Fibroblast of lung (primary cell): ENCODE data around the gene SERTAD2. TPM values are rescaled to one million over a fixed set of nuclear protein-coding genes. Genes with fewer than 3 reads are reported as not detected.

Experiments used
- DNase-seq, 2 donors: peaks; one replicate each; pipeline versions ENCODE4 v3.0.0 to v3.0.0-alpha.2; 2010; ENCODE audit warnings: low read depth in 2 of 2
- H2AFZ ChIP-seq: 2 replicates; pipeline ENCODE4 v1.5.1; 2012; ENCODE audit warnings: low read length, control low read depth, inconsistent platforms
- H3K27ac ChIP-seq: 2 replicates; pipeline ENCODE4 v1.5.1; 2011; ENCODE audit warnings: low read length, control low read depth; ENCODE audit not compliant: insufficient read depth
- H3K27me3 ChIP-seq: 2 replicates; pipeline ENCODE4 v1.5.1; 2011; ENCODE audit warnings: mild to moderate bottlenecking, low read length; ENCODE audit not compliant: control insufficient read depth, insufficient read depth
- H3K36me3 ChIP-seq: 2 replicates; pipeline ENCODE4 v1.5.1; 2011; ENCODE audit warnings: low read length; ENCODE audit not compliant: control insufficient read depth, insufficient read depth
- H3K4me1 ChIP-seq: 2 replicates; pipeline ENCODE4 v1.5.1; 2011; ENCODE audit warnings: low read length; ENCODE audit not compliant: control insufficient read depth, insufficient read depth; ENCODE audit errors: extremely low read depth
- H3K4me2 ChIP-seq: 2 replicates; pipeline ENCODE4 v1.5.1; 2011; ENCODE audit warnings: low read length, control low read depth; ENCODE audit not compliant: insufficient read depth; ENCODE audit errors: extremely low read depth
- H3K4me3 ChIP-seq, 4 experiments: fragments of 200-600 bp in 1 of 4; sonication (generic) in 1 of 4; replicated peaks in 1 of 4; 2 replicates each; pipeline ENCODE4 v1.5.1; 2011 to 2016; ENCODE audit warnings: low read length in 4 of 4, low read depth in 3 of 4, mild to moderate bottlenecking in 3 of 4, control low read depth in 2 of 4, inconsistent platforms in 1 of 4, mixed read lengths in 1 of 4; ENCODE audit not compliant: insufficient read depth in 1 of 4; ENCODE audit errors: control extremely low read depth in 1 of 4
- H3K79me2 ChIP-seq: 2 replicates; pipeline ENCODE4 v1.5.1; 2012; ENCODE audit warnings: mild to moderate bottlenecking, low read length, inconsistent platforms; ENCODE audit not compliant: control insufficient read depth, insufficient read depth
- H3K9ac ChIP-seq: 2 replicates; pipeline ENCODE4 v1.5.1; 2011; ENCODE audit warnings: mild to moderate bottlenecking, low read length, control low read depth; ENCODE audit not compliant: insufficient read depth
- H3K9me3 ChIP-seq: 2 replicates; pipeline ENCODE4 v1.5.1; 2012; ENCODE audit warnings: low read depth, low read length; ENCODE audit not compliant: control insufficient read depth, insufficient read depth
- H4K20me1 ChIP-seq: 2 replicates; pipeline ENCODE4 v1.5.1; 2011; ENCODE audit warnings: low read length; ENCODE audit not compliant: control insufficient read depth, insufficient read depth; ENCODE audit errors: extremely low read depth
- EZH2 ChIP-seq: IDR thresholded peaks from 2 replicates; pipeline ENCODE4 v1.5.1; 2012; ENCODE audit warnings: low read length, control low read depth, mild to moderate bottlenecking; ENCODE audit errors: missing control alignments
- polyA plus RNA-seq, 2 donors: library from polyadenylated mRNA; depleted of rRNA in 1 of 2; stranded (reverse) in 1 of 2; unstranded in 1 of 2; fragments of >200 nt; gene quantifications; 2 replicates each; pipeline ENCODE4 v1.2.1, GENCODE V29; 2011 to 2012; ENCODE audit warnings: missing spikeins in 1 of 2
- total RNA-seq: library from RNA; depleted of rRNA; stranded (reverse); fragments of >200 nt; gene quantifications from 2 replicates; pipeline ENCODE4 v1.2.1, GENCODE V29; 2014
- TF ChIP-seq, protein P1 (sequence below), 2 donors: IDR thresholded peaks in 1 of 2; conservative IDR thresholded peaks in 1 of 2; 1 replicate in 1 of 2; 2 replicates in 1 of 2; pipeline ENCODE4 v1.5.1; 2011 to 2012; ENCODE audit warnings: low read length in 2 of 2, control low read depth in 1 of 2, inconsistent platforms in 1 of 2, low read depth in 1 of 2, mild to moderate bottlenecking in 1 of 2

SERTAD2 gene
- total and polyA plus RNA-seq, 2 donors (not counting 1 experiment from before 2014, with no cell fraction given): 15.2 to 16.5 TPM

DNA sequence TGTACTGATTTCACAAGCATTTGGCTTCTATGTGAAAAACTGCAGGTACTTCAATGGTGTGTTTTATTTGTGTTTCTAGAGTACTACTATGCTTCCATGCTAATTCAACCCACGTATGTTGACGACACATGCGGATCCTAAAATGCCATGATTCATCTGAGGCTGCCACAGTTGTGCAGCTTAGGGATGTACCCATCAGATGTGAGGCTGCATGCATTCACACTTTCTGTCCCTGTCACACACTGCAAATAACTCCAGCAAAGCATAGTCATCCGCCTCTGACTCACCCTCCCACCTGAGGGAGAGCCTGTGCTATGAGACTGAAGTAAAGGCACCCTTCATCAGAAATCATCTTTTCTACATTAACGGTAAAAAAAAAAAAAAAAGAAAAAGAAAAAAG lies 22.1 kb upstream of the SERTAD2 start:
- Histone ChIP-seq H3K4me3 (no peak overlapping the region), H3K9me3 (no peaks in the 10 kb centered on the region), H3K36me3 (no peaks in the 10 kb centered on the region), H2AFZ (no peak overlapping the region), H3K79me2 (no peaks in the 10 kb centered on the region), H3K27me3 (no peaks in the 10 kb centered on the region), H3K4me1 (no peaks in the 10 kb centered on the region), H3K4me2 (no peak overlapping the region), H3K27ac (no peak overlapping the region), H3K9ac (no peak overlapping the region), H4K20me1 (no peaks in the 10 kb centered on the region)
- TF ChIP-seq EZH2: no peak
- TF ChIP-seq, protein P1, sequence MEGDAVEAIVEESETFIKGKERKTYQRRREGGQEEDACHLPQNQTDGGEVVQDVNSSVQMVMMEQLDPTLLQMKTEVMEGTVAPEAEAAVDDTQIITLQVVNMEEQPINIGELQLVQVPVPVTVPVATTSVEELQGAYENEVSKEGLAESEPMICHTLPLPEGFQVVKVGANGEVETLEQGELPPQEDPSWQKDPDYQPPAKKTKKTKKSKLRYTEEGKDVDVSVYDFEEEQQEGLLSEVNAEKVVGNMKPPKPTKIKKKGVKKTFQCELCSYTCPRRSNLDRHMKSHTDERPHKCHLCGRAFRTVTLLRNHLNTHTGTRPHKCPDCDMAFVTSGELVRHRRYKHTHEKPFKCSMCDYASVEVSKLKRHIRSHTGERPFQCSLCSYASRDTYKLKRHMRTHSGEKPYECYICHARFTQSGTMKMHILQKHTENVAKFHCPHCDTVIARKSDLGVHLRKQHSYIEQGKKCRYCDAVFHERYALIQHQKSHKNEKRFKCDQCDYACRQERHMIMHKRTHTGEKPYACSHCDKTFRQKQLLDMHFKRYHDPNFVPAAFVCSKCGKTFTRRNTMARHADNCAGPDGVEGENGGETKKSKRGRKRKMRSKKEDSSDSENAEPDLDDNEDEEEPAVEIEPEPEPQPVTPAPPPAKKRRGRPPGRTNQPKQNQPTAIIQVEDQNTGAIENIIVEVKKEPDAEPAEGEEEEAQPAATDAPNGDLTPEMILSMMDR (conservative IDR thresholded peaks at IDR 0.05 in 1 of 2, IDR thresholded peaks at IDR 0.05 in 1 of 2; ENCODE audit: low read depth in 1 of 2, low read length in 2 of 2): no peak
- DNase-seq: peak in 1 of 2 donors; percentile 63

DNA sequence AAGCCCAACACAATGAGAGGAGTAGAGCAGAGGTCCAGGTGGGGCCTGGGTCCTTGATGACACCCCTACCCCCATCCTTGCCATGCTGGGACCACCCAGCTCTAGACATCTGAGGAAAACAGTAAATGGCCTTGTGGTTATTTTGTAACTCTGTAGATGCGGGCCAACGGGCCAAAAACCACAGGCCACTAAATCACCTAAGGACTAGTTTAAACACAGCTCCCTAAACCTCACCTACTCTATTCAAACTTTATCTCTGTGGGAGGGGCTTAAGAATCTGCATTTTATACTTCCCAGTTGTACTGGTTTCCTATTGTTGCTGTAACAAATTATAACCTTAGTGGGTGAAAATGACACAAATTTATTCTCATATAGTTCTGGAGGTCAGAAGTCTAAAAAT lies 19.0 kb upstream of the SERTAD2 start:
- no peak overlapping the region for H3K4me2 ChIP-seq
- H3K36me3 ChIP-seq: no peaks in the 10 kb centered on the region
- H3K9me3 ChIP-seq: no peaks in the 10 kb centered on the region
- no peaks in the 10 kb centered on the region for H3K4me1 ChIP-seq
- H3K27me3 ChIP-seq: no peaks in the 10 kb centered on the region
- no peak overlapping the region for H3K27ac ChIP-seq
- H3K4me3 ChIP-seq: no peak overlapping the region
- no peaks in the 10 kb centered on the region for H3K79me2 ChIP-seq
- no peak for DNase-seq
- TF ChIP-seq, protein P1 (conservative IDR thresholded peaks at IDR 0.05 in 1 of 2, IDR thresholded peaks at IDR 0.05 in 1 of 2; ENCODE audit: low read depth in 1 of 2, low read length in 2 of 2): no peak
- no peak for TF ChIP-seq EZH2
- no peak overlapping the region for H2AFZ ChIP-seq
- no peaks in the 10 kb centered on the region for H4K20me1 ChIP-seq
- no peak overlapping the region for H3K9ac ChIP-seq

DNA sequence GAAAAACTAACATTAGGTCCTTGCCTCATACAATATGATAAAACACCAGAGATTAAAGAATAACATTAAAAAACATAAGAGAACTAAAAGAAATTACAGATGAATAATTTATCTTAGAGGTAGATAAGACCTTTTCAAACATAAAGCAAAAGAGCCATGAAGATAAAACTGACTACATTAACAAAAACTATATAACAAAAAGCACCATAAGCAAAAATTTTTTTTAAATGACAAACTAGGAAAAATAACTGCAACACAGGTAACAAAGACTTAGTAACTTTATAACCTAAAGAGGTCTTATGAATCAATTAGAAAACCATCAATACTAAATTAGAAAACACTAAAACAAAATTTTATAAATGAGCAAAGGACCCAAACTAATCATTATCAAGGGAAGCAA lies 16.3 kb upstream of the SERTAD2 start:
- Histone ChIP-seq H3K4me1 (no peaks in the 10 kb centered on the region), H3K9ac (no peak overlapping the region), H3K36me3 (no peaks in the 10 kb centered on the region), H2AFZ (no peak overlapping the region), H3K4me2 (no peak overlapping the region), H3K9me3 (no peaks in the 10 kb centered on the region), H3K27ac (no peak overlapping the region), H3K4me3 (no peak overlapping the region), H4K20me1 (no peaks in the 10 kb centered on the region), H3K27me3 (no peaks in the 10 kb centered on the region), H3K79me2 (no peaks in the 10 kb centered on the region)
- no peak for DNase-seq
- no peak for TF ChIP-seq EZH2
- TF ChIP-seq, protein P1 (conservative IDR thresholded peaks at IDR 0.05 in 1 of 2, IDR thresholded peaks at IDR 0.05 in 1 of 2; ENCODE audit: low read depth in 1 of 2, low read length in 2 of 2): no peak
